Stimulated activated naive CD4-positive, alpha-beta T cell (primary cell): ENCODE data around the gene SMIM21.

ENCODE experiments used
- DNase-seq, 6 experiments: peaks; one replicate each; lab custom pipeline; 2025; lab: John Stamatoyannopoulos, UW

The SMIM21 gene

DNA sequence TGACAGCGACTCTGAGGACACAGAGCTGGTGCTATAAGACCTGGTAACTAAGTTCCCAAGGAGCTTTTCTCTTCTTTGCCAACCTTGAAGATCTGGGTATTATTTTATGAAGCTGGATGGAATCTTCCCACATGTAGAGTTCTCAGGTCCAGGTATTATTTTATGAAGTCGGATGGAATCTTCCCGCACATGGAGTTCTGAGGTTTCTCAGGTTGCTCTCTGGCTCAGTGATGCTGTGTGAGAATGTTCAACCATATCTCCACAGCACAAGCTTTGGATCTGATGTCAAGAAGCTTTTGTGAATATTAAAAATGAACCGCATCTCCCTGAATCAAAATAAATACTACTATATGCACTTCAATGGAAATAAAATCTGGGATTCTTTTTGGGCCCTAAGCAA, at the start of gene SMIM21:
Gene SMIM21 (minus strand): TSS at position 101 of the 400 bp plus-strand sequence. CDS start 140 bp downstream, outside the sequence.
- DNase-seq, result no peak

DNA sequence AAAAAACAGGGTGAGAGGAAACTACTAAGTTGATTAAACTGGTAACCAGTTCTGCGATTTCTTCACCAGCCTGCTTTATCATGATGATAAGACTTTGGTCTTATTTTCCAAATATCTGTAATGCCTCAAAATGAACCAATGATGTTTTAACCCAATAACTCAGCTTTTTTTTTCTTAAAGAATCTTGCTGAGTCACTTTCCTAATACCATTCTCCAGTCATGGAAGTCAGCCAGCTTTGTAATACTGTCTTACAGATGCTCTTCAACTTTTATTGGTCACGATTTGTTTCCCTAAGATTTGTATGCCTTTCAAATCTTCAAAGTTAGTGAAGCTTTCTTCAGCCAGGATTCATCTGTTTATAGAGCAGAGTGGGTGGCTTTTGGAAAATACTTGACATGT, 47.7 kb upstream of the SMIM21 start:
- DNase-seq, result no peak

DNA sequence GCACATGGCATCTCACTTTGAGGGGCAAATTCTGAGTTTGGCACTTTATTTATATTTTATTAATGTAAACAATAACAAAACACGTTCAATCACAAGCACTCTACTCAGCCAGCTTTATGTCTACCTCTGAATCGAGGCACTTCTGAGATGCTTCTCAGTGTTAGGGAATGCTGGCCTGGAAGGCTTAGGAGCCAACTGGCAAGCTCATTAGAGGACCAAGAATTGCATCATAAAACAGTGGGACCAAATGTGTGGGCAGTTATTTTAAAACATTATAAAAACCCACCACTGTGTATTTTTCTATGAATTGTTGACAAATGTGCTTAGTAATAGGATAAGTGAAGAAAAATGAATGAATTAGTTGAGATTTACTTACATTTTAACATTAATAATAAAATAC, 46.8 kb upstream of the SMIM21 start:
- no peak for DNase-seq

DNA sequence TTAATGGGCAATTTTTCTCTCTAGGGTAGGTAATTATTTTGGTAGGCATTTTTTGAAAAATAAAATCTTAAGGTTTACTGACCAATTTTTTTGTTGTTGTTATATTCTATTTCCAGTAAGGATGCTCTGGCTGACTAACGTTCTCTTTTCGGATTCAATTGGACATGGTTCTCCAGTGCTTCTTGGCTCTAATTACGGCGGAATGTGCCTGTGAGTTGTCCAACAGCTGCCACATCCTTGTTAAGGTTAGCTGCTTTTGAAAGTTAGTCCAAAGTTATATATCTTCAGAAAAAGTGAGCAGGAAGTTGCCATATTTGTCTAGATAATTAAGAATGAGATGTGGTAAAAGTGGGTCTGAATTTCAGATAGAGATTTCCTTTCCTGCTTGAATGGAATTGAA, 45.8 kb upstream of the SMIM21 start:
- DNase-seq, result no peak

DNA sequence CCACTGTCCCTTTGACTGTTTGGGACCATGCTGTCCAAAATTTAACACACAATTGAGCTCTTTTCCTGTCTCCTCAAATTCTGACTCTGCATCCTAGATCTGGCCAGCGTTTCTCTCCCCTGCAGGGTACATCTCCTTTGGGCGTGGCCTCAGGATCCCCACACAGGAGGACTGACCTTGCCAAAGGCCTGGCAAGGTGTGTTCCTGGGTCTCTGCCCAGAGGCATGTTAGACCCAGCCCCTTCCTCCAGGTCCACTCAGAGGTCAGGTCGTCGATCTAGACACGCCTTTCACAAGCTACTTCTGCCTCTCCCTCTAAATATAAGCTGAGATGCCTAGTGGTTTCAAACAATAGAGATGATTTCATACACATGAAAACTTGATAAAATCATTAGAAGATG, 45.4 kb upstream of the SMIM21 start:
- DNase-seq, result no peak

DNA sequence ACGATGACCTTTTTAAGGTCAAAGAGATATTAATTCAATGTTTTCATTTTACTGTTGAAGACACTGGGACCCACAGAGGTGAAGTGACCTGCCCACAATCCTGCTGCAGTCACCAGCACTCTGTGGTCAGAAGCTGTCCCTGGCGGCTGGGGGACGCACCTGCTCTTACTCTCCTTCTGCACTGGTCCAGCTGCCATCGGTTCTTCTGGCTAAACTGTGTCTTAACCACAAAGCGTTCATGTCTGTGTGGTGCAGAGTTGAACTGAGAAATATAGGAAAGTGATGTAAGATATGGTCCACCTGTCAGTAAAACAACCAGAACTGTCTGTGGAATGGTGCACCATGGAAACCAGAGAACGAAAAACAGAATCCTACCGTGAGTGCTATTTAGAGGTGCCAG, 44.9 kb upstream of the SMIM21 start:
- DNase-seq, result no peak

DNA sequence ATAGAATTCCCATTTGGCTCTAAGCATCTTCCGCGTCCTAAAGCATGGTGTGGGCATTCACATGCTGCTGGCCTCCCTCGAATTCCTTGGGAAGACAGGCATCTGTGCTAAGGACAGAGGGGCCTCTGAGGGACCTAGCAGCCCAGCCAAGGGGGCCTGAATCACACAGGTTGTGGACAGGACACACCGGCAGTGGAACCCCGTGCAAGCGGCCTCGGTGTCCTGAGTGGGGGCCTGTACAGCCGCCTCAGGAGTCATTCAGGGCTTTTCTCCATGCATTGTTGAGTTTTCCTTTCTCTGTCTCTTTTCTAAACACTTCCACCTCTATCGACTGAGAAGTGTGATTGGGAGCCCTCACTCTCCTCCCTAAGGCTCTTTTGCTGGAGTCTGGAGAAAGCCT, 44.3 kb upstream of the SMIM21 start:
- DNase-seq, result no peak

DNA sequence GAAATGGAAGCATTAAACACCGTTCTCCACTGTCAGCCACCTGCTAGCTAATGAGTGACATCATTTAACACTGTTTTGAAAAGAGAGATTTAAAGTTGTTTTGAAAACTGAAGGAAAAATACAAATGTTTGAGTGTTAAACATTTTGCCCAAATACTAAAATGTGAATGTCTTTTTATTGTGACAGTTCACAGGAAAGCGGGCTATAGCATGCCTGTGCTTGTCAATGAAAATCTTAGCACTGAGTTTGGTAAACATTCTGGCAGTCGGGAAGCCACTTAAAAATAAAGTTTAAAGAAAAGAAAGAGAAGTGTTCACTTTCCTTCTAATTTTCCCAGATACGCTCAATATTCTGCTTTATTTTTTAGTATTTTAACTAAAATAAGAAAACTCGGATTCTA, 40.3 kb upstream of the SMIM21 start:
- DNase-seq, result no peak

DNA sequence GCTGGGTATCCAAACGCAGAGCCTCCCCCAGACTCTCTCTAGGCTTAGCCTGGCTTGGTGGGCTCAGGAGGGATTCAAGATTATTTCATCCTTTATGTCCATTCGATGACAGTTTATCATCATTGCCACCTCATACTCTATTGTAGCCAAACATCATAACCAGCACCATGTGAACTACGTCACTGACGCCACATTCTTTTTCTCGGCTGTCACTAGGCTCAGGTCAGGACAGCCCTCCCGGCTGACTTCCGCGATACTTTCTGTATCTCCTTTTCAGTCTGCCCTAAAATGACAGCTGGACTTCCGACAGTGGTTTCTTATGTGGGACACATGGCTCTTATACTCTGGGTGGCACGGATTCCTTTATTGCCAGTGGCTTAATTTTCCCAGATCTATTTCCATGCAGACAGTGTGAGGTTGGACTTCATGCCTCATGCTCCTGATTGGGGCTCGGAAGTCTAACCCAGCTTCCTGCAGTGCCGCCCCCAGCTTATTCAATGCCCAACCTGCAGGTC, 39.8 kb upstream of the SMIM21 start:
- no peak for DNase-seq

DNA sequence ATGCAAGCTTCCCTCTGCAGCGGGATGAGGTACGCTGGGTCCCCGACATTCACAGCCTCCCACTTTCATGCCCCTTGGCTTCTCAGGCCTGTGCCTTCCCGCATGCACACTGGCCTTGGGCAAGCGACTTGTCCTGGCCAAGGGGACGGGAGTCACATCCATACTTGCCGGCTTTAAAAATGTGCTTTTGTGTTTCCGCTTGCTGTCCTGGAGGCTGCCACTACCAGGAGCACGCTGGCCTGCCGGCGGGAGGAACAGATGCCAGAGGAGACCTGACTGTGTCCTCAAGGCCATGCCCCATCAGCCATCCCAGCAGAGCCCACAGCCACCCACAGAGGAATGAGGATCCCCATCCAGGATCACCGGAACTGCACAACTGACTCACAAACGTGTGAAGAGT, 36.9 kb upstream of the SMIM21 start:
- no peak for DNase-seq

DNA sequence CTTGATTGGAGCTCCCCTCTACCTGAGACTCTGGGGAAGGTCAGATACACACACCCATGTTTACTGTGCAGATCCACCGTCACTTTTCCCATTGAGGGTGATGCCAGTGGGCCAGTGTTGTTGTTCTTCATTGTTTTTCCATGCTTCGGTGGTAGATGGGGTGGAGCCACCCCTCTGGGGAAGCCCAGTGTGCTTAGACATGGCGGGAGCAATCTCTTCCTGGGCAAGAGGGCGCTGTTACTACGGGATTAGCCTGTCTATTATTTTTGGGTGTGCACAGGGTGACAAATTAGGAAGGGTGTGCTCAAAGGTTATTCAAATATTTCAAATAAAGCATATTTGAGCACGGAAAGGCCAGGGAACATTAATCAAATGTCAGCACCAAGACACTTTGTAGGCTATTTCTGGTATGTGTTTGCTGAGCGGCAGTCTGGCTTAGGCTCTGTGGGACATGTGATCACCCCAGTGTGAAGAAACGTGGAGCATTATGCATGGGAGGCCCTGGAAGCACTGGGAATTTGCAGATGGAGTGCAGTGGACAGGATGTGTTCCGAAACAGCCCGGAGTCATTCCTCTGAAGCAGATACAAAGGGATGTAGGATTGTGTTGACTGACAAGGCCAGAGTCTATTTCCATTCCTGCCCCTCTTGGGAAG, 34.8 kb upstream of the SMIM21 start:
- no peak for DNase-seq

DNA sequence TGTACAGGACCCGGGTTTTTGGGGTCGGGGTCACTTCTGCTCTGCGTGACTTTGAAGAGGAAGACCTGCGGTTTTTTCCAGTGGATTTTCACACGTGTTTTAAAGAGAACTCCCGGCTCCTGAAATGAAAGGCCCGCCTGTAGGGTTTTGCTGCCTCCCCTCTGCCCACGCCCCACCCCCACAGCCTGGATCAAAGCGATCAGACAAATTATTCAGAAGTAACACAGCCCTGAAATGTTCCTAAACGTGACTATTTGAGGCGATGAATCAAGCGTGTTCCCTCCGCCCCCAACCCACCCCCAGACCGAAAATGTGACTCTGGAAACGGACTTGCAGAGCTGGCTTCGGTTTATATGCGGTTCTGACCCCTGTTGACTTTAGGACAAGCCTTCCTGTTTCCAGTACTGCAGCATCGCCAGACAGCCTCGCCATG, 28.7 kb upstream of the SMIM21 start:
- DNase-seq, result no peak

DNA sequence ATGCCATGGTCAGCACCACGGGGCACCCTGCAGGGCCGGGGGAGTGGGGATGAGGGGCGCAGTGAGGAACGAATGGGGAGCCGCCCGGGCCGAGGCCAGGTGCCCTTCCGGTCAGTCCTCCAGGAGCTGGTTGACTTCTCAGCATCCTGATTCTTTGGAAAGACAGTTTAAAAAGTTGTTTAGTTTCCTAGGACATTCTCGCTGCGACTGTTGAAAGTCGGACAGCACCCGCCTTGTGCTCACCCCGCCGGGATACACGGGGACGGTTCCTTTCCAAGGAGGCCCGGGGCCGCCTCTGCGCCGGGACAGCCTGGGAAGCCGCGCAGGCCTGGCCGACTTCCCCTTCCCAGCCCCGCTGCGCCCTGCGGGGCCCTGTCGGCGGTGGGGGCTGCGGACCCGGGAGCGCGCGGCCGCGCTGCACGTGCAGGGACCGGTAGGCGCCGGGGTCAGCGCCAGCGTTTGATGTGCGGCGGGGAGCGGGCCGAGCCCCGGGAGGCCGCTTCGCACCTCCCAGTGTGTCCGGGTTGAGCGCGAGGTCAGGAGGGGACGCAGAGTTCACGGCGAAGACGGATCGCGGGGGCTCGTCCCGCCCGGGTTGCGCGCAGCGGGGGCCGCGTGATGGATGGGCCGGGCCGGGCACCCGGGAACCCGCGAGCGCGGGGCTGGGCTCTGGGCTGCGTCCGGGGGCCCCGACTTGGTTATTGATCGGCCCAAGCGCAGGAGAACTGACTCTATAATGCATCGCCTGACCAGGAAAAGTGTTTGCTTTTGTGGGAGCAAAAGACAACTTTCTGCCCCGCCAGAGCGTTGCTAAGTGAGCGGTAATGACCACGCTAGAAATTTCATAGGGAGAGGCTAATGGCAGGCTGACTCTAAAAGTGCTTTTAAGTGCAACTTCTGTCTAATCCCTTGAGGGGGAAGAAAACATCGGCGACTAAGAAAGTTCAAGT, 28.0 kb upstream of the SMIM21 start:
- DNase-seq, result no peak

DNA sequence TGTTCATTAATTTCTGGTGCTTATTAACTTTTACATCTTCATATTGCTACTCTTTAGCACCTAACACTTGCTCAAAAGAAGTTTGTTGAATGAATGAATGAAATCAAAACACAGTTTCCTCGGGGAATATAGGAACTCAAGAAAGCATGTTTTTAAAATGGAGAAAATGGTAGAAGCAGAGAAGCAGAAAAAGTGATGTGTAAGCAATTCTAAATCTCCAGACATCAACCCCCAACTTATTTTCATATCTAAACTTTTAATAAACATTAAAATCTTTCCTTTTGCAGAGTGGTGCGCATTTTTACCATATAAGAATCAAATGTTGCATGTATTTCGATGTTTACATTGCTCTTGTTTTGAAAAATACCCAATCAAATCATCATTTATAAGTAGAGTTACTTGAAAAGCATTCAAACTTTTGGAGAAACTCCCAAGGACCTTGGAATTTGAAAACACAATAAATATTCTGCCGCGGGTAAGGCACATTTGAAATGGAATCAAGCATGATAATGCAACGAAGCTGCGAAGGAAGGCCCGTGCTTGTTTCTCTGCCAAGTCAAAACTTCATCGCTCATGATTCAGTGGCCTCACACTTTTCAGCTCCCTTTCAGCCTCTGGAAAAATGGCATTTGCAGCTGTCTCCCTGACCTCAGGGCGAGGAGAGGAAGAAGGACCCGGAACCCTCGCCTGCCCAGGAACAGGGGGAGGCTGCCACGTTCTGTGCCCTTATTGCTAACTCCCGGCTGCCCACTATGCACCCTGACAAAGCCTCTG, 26.7 kb upstream of the SMIM21 start:
- DNase-seq, result no peak

DNA sequence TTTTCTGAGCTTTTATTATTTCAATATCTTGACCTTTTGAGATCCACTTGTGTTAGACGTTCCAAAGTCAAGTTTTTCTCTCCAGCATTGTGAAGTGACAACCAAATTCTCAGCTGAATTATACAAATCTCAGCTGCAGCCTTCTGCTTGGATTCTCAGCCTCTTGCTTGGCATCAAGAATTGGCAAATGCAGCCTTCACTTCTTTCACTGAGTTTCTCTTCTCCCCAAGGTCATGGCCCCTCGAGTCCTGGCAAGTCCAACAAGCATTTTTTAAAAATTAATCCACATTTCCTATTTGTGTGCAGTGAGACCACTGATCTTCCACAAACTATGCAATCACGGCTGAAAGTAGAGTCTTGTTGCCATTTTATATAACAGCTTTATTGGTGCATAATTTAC, 23.4 kb upstream of the SMIM21 start:
- no peak for DNase-seq

DNA sequence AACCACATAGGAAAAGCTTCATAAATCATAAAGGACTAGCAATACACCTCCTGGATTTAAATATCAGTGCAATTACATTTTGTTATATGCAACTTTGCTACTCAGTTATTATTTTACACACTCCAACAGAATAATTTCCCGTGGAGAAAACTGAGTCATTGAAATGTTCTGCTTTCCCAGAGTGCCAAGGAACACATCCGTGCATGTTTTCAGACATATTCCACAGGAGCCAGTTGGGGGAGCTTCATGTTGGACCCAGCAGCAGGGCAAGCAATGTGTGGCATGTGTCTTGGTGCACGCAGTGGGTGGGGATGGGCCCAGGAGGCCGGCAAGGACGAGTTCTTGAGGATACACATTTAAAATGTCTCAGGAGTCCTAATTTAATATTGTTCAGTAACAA, 14.4 kb upstream of the SMIM21 start:
- no peak for DNase-seq

DNA sequence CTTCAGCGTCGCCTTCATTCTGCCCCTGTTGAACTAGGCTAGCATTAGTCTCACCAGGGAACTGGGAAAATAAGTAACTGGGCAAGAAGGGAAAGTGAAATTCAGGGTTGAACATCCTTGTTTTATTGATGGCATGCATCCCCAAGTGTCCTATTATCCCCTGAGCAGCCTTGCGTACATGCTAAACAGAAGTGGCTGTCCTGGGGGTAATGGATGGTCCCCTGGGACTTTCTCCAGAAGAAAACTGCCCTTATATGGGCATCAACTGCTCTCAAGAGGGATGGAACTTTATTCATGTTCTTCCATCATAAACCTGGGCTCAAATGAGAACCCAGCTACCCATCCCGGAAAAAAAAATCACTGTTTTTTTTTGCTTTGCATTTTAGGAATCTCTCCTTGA, 11.8 kb upstream of the SMIM21 start:
- no peak for DNase-seq

DNA sequence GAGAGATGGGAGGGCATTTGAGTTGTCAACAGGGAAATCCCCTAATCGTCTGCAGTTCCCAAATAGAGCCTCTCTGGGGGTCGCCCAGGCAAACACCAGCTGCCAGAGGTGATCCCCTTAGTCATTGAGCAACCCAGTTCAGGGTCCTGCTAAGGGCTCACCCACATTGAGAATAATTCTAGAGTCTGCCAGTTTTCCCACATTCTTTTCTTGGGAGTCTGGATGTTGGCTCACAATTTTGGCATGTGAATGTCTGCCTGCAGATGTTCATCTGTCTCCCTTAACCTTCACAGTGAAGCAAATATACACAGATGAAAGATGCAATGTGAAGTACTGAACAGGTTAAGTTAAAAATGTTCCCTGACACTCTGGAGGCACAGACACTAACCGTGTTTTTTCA, 11.4 kb upstream of the SMIM21 start:
- no peak for DNase-seq

DNA sequence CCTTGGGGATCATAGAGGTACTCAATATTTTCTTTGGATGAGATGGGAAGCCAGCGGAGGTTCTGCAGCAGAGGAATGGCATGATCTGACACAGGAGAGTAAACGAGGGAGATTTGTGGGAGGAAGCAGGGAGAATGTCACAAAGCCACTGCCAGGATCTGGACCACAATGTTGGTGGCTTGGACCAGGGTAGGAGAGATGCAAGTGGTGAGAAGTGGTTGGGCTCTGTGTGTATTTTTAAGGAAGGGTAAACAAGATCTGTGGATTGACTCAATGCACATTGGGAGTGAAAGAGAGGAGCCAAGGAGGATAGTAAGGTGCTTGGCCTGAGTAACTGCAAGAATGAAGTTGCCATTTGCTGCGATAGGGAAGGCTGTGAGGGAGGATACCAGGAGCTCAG, 10.5 kb upstream of the SMIM21 start:
- no peak for DNase-seq

DNA sequence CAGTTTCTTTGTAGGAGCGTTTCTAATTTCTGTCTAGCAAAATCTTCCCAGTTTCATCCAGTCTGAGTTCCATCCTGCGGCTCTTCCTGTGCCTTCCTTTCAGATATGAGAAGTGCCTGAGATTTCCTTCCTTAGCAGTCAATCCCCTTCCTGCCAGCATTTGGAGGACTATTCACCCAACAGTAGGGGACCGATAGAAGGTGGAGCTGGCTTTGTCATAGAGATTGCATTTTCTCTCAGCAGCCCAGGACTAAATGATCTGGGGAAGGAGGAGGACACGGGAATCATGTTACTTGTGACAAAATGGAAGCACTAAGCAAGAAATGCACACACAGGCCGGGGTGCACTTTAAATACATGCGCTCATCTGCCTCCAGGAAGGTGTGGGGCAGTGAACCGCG, 5.6 kb upstream of the SMIM21 start:
- no peak for DNase-seq

DNA sequence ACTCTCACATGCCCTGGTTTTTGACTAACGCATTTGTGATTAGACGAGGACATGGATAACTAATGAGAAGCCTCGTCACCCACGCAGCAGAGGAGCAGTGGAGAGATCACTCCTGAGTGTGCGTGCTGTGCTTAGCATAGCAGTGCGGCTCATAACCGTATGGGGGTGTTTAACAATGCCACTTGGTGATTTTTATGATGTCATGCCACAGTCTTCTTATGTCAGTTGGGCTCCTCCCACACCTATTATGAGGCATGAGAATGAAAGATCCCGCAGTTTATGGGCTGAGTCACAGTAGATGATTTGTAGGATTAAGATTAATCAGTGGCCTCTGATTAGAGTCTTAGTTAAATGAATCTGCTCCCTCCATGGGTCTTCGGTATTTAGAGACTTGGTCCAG, 2.5 kb upstream of the SMIM21 start:
- DNase-seq, result no peak

DNA sequence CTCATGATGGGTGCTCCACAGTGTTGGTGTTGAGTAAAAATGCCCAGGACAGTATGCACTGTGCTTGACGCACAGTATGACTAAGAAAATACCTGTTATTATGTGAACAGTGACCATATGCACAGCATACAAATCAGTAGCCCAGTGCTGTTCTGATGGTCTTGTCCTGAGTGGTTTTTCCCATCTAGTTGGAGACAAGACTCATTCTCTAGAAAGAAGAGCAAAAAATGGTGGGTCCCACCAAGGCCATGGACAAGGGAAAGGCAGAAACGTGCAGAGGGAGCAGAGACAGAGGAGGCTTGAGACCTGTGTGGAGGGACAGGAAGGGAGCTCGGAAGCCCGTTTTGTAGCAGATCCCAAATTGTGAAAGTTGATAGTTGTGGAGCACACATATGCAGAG, 987 bp upstream of the SMIM21 start:
- no peak for DNase-seq
